Measurements from ENCODE around the gene TDP2.

The TDP2 gene, protein sequence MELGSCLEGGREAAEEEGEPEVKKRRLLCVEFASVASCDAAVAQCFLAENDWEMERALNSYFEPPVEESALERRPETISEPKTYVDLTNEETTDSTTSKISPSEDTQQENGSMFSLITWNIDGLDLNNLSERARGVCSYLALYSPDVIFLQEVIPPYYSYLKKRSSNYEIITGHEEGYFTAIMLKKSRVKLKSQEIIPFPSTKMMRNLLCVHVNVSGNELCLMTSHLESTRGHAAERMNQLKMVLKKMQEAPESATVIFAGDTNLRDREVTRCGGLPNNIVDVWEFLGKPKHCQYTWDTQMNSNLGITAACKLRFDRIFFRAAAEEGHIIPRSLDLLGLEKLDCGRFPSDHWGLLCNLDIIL

DNA sequence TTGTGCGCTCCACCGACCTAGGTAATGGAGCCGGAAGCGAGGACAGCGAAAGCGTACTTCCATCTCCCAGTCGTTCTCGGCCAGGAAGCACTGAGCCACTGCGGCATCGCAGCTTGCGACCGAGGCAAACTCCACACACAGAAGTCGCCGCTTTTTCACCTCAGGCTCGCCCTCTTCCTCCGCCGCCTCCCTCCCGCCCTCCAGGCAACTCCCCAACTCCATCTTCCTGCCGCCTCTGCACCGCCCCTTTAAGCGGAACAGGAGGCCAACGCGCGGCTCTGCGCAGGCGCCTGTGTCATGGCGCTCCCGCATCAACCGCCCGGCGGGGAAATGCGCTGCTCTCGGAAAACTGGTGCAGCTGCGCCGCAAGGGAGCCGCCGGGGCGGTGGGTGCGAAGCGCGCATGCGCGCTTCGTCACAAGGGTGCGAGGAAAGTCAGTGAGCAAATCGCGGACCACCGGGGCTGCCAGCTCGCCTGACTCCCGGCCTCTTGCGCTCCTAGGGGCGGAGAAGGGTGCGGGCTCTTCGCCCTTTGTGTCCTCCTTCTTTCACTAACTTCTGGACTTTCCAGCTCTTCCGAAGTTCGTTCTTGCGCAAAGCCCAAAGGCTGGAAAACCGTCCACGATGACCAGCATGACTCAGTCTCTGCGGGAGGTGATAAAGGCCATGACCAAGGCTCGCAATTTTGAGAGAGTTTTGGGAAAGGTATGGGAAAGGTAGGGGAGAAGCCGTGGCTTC is at the start of gene TDP2, which contains the start of gene ACOT13:
TSS of gene TDP2 (minus strand) at position 259 of the 737 bp plus-strand sequence. CDS start at position 222, 37 bp downstream.
TSS of gene ACOT13 (plus strand) at position 437 of the 737 bp plus-strand sequence. CDS start at position 624, 187 bp downstream.
- DNase-seq: peak; percentile 98

DNA sequence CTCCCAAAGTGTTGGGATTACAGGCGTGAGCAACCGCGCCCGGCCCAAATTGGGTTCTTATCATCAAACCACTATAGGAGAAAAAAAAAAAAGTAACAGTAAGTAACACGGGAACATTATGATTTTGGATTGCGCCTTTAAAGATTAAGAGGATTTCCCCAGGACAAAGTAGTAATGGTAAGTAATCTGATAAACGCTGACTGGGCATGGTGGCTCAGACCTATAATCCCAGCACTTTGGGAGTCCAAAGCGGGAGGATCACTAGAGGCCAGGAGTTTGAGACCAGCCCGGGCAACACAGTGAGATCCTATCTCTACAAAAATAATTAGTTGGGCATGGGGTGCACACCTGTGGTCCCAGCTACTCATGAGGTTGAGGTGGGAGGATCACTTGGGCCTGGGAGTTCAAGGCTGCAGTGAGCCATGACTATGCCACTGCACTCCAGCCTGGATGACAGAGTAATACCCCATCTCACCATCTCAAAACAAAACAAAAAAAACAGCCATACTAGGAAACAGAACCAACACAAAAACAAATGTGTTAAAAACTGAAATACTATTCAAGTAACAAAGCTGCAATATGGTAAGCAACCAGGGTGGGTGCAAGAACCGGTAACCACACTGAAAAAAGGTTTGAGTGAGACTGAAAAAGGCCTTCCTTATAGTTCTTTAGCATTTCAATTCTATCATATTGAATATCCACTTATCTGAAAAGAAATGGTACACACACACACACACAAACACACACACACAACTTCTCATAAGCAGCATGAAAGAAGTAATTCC is 44.0 kb upstream of the TDP2 start:
- no peak for DNase-seq

DNA sequence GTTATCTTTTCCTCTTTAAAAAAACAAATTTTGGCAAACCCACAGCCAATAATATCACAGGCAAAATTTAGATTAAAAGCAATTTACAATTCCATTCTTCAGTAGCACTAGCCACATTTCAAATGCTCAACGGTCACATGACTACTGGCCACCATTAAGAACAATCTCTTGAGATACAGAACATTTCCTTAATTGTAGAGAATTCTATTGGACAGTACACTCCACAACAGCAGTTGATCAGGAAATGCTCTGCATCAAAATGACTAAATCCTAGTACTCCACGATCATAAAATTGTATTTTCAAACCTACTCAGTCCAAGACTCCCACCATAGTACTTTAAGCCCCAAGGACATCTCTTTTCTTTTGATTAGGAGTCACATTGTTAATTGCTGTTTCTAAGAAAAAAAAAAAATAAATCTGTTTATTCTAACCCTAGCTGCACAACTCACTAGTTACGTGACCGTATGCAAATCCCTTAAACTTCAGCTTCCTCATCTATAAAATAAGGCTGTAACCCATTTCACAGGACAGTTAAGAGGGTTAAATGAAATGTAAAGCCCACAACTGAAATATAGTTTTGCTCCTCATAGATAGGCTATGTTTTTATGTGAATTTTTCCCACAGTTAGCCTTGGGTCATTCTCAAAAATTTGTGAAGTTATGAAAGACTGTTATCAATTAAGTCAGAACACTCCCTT is 42.5 kb upstream of the TDP2 start:
- DNase-seq: no peak

DNA sequence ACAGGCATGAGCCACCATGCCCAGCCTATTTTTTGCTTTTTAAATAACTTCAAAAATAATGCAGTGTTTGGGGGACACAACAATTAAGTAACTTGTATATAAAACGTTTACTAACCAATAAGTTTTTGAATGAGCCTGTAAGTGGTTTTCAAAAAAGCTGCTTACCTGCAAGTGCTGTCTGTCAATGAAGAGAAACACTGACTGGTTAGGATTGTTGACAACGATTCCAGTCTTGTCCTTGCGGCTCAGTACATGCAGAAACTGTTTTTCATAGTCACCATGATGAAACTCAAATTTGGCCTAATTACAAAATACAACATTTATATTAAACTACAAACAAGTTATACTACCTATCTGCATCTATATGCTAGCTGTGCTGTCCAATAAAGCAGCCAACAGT is 41.9 kb upstream of the TDP2 start:
- no peak for DNase-seq

DNA sequence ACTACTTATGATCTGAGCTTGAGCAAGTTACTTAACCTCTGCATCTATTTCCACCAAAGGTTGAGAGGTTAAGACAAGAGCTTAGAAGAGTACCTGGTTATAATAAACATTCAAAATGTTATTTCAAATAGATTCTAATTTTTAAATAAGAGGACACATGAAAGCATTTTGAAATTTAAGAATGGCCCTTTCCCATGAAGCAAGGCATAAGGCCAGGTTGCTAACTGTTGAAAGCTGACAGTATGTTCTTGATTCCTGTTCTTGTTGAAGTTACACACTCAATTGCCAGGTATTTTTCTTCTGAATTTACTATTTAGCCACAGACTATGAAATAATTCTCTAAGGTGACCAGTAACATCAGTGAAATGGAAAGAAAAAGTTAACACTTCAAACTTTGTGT is 37.8 kb upstream of the TDP2 start:
- DNase-seq: no peak

DNA sequence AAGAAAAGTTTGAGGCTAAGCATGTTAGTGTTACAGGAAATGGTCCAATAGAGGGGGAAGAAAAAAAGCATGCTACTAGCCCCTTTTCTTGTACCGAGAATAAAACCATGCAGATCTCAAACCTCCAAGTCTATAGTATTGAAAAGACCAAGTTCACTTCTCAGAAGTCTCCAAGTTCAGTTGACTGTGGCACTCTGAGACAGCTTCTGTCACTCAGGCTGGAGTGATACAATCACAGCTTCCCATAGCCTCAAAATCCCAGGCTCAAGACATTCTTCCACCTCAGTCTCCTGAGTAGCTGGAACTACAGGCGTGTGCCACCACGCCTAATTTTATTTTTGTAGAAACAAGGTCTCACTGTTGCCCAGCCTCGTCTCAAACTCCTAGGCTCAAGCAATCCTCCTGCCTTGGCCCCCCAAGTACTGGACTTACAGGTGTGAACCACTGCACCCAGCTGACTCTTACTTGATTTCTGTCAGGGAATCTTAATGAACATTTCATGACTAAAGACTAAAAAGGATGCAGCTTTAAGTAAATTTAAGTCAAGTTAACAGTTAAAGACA is 36.1 kb upstream of the TDP2 start:
- DNase-seq: no peak

DNA sequence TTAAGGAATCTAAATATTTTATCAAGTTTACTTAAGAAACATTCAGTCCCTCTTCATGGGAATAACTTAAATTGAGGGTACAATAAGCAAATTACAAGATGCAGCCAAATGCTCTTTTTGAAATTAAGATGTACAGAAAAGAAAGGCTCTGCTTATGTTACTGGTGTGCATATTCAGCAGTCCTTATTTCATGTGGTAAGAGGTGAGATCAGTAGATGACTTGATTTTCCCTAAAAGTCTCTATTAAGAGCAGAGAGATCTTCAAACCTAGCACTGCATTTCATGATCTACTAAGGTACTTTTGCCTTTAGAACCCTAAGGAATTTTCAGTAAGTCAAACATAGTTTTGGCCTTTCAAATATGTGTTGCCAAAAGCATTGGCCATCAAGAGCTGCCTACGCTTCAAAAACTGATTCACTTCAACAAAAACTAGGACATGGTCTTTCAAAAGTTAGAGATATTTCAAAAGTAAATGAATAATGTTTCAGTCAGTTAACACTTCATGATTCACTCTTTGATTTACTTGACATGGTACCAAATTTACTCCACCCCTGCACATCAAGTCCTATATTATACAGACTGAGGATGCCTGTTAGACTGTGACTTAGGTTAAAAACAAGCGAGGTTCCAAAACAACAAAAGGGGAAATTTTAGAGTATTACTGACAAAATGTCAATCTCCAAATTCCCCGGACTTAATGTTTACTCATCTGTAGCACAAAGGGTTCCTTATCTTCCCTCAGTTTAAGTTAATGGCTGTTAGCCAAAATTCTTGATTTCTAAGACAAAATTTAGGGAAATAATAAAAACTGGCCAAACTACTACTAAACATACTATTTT is 33.0 kb upstream of the TDP2 start:
- no peak for DNase-seq

DNA sequence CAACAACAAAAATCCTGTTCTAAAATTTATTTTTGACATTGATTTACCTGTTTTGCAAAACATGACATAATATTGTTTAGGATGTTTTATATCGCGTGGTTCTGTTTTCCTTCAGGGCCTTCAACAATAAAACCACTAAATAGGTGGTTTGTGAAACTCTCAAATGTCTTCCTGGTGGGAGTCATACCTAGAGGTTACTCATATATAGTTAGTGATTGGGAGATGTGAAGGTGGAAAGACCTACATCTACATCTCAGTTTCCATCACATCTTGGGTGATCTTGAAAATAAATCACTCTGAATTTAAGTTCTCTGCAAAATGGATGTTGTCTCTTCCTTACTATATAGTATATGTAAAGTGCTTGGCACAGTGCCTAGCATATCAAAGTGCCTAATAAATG is 29.4 kb upstream of the TDP2 start:
- no peak for DNase-seq

DNA sequence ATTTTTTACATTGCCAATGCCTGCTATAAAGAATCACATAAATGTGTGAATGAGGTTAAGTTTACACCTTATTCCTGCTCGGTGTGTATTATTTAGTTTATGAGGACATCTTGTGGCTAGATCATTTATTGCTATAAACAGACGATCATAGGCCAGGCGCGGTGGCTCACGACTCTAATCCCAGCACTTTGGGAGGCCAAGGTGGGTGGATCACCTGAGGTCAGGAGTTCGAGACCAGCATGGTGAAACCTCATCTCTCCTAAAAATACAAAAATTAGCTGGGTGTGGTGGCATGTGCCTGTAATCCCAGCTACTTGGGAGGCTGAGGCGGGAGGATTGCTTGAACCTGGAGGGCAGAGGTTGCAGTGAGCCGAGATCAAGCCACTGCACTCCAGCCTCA is 28.9 kb upstream of the TDP2 start:
- DNase-seq: peak; percentile 71

DNA sequence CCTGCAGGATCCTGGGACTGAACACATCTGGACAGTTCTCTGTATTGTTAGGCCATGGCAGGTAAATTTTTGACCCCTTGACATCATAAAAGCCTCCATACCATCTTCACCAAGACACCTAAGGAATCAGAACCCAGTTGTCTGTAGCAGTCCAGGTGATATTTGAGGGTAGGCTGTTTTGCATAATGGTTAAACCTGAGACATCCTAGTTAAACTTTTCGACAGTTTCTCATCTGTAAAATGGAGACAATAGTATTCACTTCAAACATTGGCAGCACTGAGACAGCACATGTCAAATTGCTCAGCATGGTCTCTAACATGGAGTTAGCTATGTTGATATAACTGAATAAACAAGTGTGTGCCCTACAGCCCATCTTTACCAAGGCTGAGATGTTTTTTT is 27.5 kb upstream of the TDP2 start:
- no peak for DNase-seq

DNA sequence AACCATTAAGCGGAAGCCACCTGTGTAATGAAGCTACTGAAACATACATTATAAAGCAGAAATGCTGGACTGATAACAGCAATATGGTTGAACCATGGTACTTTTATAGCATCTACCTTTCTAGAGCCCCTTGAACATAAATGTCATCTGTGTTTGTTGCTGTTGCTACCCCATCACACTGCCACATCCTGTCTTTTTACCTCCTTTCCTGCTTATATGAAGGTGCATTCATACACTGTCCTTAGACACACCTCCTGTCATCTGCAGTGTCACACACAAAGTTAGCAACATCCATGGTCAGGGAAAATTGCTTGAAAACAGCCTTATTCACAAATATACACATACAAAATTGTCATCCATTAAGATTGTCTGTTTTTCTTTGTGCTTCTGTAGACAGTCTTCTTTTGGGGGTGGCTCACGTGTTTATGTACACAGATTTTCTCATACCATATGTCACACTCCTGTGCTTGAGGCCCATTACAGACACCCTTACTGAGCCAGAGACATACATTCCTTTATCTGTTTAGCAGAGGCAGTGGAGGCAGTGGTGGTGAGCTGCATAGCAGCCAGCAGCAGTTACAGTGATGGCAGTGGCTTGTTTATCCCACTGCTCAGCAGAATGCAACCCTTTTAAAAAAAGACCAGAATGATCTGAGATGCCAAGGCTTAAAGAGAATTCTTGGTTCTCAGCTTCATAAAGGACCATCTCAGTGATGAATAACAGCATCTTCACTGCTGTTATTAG is 26.3 kb upstream of the TDP2 start:
- no peak for DNase-seq

DNA sequence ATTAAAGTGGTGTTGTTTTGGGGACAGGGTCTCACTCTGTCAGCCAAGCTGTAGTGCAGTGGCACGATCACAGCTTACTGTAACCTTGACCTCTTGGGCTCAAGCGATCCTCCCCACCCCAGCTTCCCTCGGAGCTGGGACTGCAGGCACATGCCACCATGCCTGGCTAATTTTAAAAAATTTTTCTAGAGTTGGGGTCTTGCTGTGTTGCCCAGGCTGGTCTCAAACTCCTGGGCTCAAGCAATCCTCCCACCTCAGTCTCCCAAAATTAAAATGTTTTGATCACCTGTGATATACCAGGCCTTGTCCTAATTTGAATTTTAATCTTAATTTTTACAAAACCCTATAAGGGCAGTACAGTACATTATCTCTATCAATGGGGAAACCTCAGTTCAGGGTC is 25.7 kb upstream of the TDP2 start:
- no peak for DNase-seq

DNA sequence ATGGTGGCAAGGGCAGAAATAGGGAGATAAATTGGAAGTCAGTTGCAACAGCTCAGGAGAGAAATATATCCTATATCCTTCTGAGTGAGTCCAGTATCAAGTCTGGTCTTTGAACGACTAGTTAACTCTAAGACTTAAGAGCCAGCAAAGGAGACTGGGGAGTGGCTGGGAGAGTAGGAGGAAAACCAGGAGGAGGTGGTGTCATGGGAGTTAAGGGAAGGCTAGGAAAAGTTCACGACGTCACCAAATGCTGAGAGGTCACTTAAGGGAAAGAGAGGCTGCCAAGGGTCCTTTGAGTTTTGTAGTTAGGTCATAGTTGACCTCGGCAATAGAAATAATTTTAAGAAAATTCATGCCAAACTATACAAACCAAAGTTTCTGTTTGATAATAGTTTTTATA is 25.3 kb upstream of the TDP2 start:
- DNase-seq: no peak

DNA sequence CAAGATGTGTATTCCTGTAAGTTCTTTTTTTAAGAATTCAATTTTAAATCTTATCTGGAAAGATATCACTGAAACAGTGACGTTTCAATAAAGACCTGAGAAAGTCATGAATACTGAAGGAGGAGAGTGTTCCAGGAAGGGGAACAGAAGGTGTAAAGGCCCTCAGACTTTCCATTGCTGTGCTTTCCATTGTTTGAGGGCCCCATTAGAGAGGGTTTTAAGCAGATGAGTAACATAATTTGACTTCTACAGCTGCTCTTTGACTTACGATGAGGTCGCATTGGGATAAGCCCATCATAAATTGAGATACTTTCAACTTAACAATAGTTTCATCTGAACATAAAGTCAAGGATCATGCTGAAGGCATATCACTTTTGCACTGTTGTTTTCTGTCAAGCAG is 24.9 kb upstream of the TDP2 start:
- no peak for DNase-seq

DNA sequence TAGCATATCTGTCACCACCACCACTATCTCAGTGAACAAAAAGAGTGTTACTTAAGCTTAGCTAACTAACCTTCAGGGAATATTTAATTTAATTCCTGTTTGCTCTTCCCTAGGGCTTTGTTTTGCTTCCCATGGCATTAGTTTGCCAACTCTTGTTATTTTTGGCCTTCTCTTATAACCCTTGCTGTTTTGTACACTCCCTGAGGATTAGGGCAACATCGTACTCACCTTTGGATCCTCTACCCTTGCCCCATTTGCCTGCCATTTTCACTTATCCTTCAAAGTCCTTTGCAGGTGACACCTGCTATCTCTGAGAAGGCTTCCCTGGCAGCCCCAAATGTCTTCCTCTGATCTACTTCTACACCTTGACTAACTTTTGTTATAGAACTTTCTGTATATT is 23.9 kb upstream of the TDP2 start:
- DNase-seq: no peak

DNA sequence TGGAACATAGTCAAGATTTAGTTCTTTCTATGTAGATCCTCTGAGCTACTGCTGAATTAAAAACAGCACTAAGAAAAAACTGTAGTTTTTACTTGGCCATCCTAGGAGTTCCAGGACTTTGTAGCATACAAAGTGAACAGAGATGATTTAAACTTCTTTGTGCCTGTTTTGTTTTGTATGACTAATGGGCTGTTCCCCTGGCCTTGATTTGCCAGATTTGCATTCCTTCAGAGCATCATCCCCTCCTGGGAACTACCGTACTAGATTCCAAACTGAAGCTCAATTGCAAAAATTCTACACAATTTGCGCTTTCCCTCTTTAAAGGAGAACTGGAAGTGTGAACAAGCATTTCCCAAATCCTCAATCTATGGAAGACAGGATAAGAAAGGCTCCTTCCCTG is 23.3 kb upstream of the TDP2 start:
- no peak for DNase-seq

DNA sequence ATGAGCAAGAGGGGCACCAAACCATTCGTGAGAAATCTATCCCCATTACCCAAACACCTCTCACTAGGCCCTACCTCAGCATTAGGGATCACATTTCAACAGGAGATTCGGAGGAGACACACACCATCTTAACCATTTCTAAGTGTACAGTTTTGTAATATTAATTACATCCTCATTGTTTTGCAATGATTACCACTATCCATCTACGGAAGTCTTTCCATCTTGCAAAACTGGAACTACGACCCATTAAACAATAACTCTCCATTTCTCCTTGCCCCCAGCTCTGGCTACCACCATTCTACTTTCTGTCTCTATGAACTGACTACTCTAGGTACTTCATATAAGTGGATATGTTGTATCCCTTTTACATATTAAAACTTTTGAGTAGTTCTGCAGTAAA is 20.2 kb upstream of the TDP2 start:
- no peak for DNase-seq

DNA sequence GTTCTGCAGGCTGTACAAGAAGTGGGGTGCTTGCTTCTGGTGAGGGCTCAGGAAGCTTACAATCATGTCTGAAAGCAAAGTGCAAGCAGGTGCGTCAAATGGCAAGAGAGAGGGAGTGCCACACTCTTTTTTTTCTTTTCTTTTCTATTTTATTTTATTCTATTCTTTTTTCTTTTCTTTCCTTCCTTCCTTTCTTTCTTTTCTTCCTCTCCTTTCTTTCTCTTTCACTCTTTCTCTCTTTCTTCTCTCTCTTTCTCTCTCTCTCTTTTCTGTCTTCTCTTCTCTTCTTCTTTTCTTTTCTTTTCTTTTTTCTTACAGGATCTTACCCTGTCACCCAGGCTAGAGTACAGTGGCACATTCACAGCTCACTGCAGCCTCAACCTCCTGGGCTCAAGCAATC is 19.7 kb upstream of the TDP2 start:
- DNase-seq: no peak

DNA sequence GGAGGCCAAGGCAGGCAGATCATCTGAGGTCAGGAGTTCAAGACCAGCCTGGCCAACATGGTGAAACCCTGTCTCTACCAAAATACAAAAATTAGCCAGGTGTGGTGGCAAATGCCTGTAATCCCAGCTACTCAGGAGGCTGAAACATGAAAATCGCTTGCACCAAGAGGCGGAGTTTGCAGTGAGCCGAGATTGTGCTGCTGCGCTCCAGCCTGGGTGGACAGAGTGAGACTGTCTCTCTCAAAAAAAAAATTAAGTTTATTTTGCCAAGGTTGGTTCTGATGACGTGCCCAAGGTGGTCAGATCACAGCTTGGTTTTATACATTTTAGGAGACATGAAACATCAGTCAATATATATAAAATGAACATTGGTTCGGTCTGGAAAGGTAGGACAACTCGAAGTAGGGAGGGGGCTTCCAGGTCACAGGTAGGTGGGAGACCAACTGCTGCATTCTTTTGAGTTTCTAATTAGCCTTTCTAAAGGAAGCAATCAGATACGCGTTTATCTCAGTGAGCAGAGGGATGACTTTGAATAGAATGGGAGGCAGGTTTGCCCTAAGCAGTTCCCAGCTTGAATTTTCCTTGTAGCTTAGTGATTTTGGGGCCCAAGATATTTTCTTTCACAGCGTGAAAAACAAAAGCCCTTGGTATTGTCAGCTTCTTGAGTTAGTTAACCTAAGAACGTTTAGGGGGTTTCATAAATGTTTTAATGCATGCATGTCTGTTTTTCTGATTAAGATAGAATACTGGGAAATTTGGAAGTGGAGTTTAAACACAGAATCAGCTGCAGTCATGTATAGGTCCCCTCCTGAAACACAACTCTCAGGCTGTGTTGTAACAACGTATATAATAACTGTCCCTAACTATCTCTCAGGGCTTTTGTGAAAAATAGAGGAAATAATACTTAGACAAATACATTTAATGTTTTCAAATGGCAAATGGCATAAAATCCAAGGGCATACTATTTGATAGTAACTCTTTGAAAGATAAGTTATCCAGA is 16.9 kb upstream of the TDP2 start:
- no peak for DNase-seq

DNA sequence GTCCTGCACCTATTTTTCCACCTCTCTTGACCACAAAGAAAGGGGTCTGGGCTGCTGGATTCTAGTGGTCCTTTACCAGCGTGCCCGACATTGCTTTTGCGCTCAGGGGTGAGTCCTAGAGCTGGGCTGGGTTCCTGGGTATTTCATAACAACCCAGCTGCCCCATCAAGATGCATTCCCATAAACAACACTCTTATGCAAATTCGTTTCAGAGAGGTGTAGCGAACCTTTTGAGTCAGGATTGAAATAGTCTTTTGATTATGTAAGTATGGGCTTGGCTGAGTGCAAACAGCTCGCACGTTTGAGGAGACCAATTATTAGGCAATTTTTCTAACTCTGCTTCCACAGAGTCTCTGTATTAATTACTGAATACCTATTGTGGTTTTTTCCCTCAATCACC is 13.9 kb upstream of the TDP2 start:
- no peak for DNase-seq
